ENCODE results near the gene CEP295NL.
A peak's percentile ranks its signal among the peaks of the same experiment; 100 is the strongest.
"Not testable (repeated sequence)": the region's sequence is repeated elsewhere in the genome, so short reads cannot be mapped to it uniquely, and the experiment has no call there.

The CEP295NL gene

GRCh38 chr17:78903101-78903779 is at the start of gene CEP295NL:
TSS of gene CEP295NL (minus strand) at chr17:78903201. CDS start at chr17:78901828, 1,373 bp downstream.
- DNase-seq (ENCODE audit: low read depth): no peak

- DNase-seq (ENCODE audit: low read depth): no peak
These were observed 49.7 kb upstream of the CEP295NL start for GRCh38 chr17:78952706-78953105.

GRCh38 chr17:78951967-78952551 is 49.1 kb upstream of the CEP295NL start:
- no peak for DNase-seq (ENCODE audit: low read depth)

- DNase-seq (ENCODE audit: low read depth): no peak
These were observed 47.9 kb upstream of the CEP295NL start for GRCh38 chr17:78950870-78951269.

- DNase-seq (ENCODE audit: low read depth): no peak
These were observed 44.5 kb upstream of the CEP295NL start for GRCh38 chr17:78947235-78948149.

GRCh38 chr17:78946631-78947030 is 43.6 kb upstream of the CEP295NL start:
- no peak for DNase-seq (ENCODE audit: low read depth)

- no peak for DNase-seq (ENCODE audit: low read depth)
These were observed 43.1 kb upstream of the CEP295NL start for GRCh38 chr17:78946131-78946530.

GRCh38 chr17:78945455-78945854 is 42.5 kb upstream of the CEP295NL start:
- DNase-seq (ENCODE audit: low read depth): not testable (repeated sequence)

- no peak for DNase-seq (ENCODE audit: low read depth)
These were observed 42.0 kb upstream of the CEP295NL start for GRCh38 chr17:78944956-78945355.

GRCh38 chr17:78944026-78944425 is 41.0 kb upstream of the CEP295NL start:
- no peak for DNase-seq (ENCODE audit: low read depth)

GRCh38 chr17:78940708-78941107 is 37.7 kb upstream of the CEP295NL start:
- DNase-seq (ENCODE audit: low read depth): no peak

- DNase-seq (ENCODE audit: low read depth): no peak
These were observed 37.3 kb upstream of the CEP295NL start for GRCh38 chr17:78940258-78940657.

- DNase-seq (ENCODE audit: low read depth): no peak
These were observed 36.6 kb upstream of the CEP295NL start for GRCh38 chr17:78939615-78940014.

GRCh38 chr17:78937561-78937960 is 34.6 kb upstream of the CEP295NL start:
- DNase-seq (ENCODE audit: low read depth): no peak

- DNase-seq (ENCODE audit: low read depth): no peak
These were observed 32.7 kb upstream of the CEP295NL start for GRCh38 chr17:78935419-78936323.

- DNase-seq (ENCODE audit: low read depth): no peak
These were observed 31.8 kb upstream of the CEP295NL start for GRCh38 chr17:78934681-78935418.

GRCh38 chr17:78933959-78934568 is 31.1 kb upstream of the CEP295NL start:
- no peak for DNase-seq (ENCODE audit: low read depth)

- DNase-seq (ENCODE audit: low read depth): peak; percentile 31
These were observed 30.3 kb upstream of the CEP295NL start for GRCh38 chr17:78933025-78933958.

Measured in activated T-helper 1 cell treated with Interleukin-2 at 50 U/mL for 16 hours (primary cell).